H1 (cell line): ENCODE results near the gene KDSR. TPM values are rescaled to one million over a fixed set of nuclear protein-coding genes. Genes with fewer than 3 reads are reported as not detected.

ENCODE experiments used
- polyA plus RNA-seq, 7 experiments: library from polyadenylated mRNA; depleted of rRNA in 3 of 7; stranded (reverse) in 5 of 7; unstranded in 2 of 7; fragments of >200 nt in 5 of 7; fragments of 200-250 nt in 2 of 7; gene quantifications; 1 replicate in 5 of 7; 2 replicates in 1 of 7; 4 replicates in 1 of 7; pipeline versions ENCODE4 v1.2.1 to v1.2.3, GENCODE V29; 2011 to 2013; ENCODE audit warnings: missing spikeins in 2 of 7, mixed read lengths in 2 of 7
- total RNA-seq: library from RNA; stranded (reverse); fragmentation: NEBNext Ultra II Directional; extraction: Animal tissue kit (Norgen Biotek cat#: 25700); gene quantifications from 2 replicates; pipeline ENCODE4 v1.2.1, GENCODE V29; 2021

Gene KDSR
- total and polyA plus RNA-seq, 2 of the 8 experiments (the other 6 are each of a cell fraction or from before 2014, with no cell fraction given) = 12.4 to 50.5 TPM

Other genes starting within 250 kb of the KDSR start
- gene BCL2, start 47.4 kb downstream of the KDSR start, total RNA-seq = 4.3 and 4.5 TPM in 2 replicates
- gene BCL2, start 47.4 kb downstream of the KDSR start, polyA plus RNA-seq (2011; rRNA removed) = 0.59 and 0.75 TPM in 2 replicates
- 42.7 and 45.3 TPM in 2 replicates for gene VPS4B, start 55.3 kb upstream of the KDSR start, total RNA-seq
- 6.1 and 7.2 TPM in 2 replicates for gene VPS4B, start 55.3 kb upstream of the KDSR start, polyA plus RNA-seq (2011; rRNA removed)
- 0.23 TPM in 1 of 2 replicates, not detected in the other for gene SERPINB5, start 109.8 kb upstream of the KDSR start, total RNA-seq
- gene SERPINB5, start 109.8 kb upstream of the KDSR start, polyA plus RNA-seq (2011; rRNA removed) = 0.03 TPM in 1 of 2 replicates, not detected in the other
- not detected in 2 replicates for gene SERPINB12, start 175.2 kb upstream of the KDSR start, total RNA-seq
- gene SERPINB12, start 175.2 kb upstream of the KDSR start, polyA plus RNA-seq (2011; rRNA removed) = not detected in 2 replicates
- not detected in 2 replicates for gene SERPINB13, start 220.1 kb upstream of the KDSR start, total RNA-seq
- gene SERPINB13, start 220.1 kb upstream of the KDSR start, polyA plus RNA-seq (2011; rRNA removed) = not detected in 2 replicates